DMS 273 (cell line): ENCODE data around the gene MUC5B.
"Not testable (repeated sequence)": the region's sequence is repeated elsewhere in the genome, so short reads cannot be mapped to it uniquely, and the experiment has no call there.

Source experiments
- DNase-seq: peaks from one replicate; lab custom pipeline; 2025; ENCODE audit not compliant: unreplicated experiment; lab: John Stamatoyannopoulos, UW

The MUC5B gene, protein sequence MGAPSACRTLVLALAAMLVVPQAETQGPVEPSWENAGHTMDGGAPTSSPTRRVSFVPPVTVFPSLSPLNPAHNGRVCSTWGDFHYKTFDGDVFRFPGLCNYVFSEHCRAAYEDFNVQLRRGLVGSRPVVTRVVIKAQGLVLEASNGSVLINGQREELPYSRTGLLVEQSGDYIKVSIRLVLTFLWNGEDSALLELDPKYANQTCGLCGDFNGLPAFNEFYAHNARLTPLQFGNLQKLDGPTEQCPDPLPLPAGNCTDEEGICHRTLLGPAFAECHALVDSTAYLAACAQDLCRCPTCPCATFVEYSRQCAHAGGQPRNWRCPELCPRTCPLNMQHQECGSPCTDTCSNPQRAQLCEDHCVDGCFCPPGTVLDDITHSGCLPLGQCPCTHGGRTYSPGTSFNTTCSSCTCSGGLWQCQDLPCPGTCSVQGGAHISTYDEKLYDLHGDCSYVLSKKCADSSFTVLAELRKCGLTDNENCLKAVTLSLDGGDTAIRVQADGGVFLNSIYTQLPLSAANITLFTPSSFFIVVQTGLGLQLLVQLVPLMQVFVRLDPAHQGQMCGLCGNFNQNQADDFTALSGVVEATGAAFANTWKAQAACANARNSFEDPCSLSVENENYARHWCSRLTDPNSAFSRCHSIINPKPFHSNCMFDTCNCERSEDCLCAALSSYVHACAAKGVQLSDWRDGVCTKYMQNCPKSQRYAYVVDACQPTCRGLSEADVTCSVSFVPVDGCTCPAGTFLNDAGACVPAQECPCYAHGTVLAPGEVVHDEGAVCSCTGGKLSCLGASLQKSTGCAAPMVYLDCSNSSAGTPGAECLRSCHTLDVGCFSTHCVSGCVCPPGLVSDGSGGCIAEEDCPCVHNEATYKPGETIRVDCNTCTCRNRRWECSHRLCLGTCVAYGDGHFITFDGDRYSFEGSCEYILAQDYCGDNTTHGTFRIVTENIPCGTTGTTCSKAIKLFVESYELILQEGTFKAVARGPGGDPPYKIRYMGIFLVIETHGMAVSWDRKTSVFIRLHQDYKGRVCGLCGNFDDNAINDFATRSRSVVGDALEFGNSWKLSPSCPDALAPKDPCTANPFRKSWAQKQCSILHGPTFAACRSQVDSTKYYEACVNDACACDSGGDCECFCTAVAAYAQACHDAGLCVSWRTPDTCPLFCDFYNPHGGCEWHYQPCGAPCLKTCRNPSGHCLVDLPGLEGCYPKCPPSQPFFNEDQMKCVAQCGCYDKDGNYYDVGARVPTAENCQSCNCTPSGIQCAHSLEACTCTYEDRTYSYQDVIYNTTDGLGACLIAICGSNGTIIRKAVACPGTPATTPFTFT (N-terminal part only)

DNA sequence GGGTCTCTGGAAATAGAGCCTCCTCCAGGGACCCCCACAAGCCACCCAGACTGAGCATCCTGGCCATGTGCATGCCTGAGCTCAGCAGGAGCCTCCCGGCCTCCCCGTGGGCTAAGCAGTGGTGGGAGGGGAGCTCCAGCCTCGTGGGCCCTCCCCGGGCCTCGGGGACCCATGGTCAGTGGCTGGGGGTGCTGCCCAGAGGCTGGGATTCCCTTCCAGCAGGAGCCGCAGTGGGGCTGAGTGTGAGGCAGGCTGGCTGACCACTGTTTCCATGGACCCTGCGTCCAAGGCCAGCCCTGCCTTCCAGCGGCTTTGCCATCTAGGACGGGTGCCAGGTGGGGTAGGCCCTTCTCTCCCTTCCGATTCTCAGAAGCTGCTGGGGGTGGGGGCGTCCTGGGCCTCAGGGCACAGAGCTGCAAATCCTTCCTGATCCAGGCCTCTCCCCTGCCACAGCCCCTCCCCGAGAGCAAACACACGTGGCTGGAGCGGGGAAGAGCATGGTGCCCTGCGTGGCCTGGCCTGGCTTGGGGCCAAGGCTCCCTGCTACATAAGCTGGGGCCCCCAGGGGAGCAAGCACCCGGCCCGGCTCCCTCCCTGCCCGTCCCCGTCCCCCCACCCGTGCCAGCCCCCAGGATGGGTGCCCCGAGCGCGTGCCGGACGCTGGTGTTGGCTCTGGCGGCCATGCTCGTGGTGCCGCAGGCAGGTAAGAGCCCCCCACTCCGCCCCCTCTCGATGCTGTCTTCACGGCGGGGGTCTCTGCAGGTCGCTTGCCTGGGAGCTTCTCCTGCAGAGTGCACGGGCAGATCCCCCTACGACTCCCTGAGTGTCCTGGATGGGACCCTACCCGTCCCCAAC lies at the start of gene MUC5B:
Gene MUC5B (plus strand): TSS at position 576 of the 855 bp plus-strand sequence. CDS start 58 bp downstream, at position 634.
- no peak for DNase-seq

DNA sequence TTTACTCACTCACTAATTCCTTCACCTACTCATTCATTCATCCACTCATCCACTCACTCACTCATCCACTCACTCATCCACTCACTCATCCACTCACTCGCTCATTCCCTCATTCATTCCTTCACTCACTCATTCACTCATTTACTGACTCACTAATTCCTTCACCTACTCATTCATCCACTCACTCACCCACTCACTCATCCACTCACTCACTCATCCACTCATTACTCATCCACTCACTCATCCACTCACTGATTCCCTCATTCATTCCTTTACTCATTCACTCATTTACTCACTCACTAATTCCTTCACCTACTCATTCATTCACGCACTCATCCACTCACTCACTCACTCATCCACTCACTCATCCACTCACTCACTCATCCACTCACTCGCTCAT lies 49.5 kb upstream of the MUC5B start:
- not testable (repeated sequence) for DNase-seq

DNA sequence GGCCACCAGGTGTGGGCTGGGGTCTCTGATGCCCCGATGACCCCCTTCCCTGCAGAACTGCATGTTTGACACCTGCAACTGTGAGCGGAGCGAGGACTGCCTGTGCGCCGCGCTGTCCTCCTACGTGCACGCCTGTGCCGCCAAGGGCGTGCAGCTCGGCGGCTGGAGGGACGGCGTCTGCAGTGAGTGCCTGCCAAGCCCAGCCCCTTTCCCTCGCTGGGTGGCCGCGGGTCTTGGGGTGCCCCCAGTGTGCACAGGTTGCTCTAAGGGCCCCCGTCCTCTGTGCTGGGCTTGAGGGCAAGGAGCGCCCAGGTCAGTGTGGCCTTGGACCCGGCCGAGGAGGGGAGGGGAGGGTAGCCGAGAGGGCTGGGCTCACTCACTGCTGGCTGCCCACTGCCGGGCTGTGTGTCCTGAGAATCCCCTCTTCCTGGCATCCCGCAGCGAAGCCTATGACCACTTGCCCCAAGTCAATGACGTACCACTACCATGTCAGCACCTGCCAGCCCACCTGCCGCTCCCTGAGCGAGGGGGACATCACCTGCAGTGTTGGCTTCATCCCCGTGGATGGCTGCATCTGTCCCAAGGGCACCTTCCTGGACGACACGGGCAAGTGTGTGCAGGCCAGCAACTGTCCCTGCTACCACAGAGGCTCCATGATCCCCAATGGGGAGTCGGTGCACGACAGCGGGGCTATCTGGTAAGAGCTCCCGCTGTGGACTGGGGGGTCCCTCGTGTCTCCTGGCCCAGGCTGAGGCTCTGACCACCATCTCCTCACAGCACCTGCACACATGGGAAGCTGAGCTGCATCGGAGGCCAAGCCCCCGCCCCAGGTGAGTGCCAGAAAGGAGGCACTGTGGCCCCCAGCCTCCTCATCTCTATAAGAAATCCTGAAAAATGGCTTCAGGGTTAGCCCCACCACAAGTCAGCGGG lies 48.2 kb upstream of the MUC5B start:
- DNase-seq, result no peak

DNA sequence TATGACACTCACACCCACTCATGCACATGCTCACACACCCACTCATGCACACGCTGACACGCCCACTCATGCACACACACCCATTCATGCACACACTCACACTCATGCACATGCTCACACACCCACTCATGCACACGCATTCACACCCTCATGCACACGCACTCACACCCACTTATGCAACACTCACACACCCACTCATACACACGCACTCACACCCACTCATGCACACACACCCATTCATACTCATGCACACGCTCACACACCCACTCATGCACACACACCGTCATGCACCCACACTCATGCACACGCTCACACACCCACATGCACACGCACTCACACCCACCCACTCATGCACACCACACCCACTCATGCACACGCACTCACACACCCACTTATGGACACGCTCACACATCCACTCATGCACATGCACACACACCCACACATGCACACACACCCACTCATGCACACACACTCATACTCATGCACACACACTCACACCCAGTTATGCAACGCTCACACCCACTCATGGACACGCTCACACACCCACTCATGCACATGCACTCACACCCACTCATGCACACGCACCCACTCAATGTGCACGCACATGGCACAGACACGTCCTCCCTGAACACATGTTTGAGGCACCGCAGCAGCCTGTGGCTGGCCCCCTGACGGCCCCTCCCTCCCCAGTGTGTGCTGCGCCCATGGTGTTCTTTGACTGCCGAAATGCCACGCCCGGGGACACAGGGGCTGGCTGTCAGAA lies 47.2 kb upstream of the MUC5B start:
- DNase-seq, result no peak

DNA sequence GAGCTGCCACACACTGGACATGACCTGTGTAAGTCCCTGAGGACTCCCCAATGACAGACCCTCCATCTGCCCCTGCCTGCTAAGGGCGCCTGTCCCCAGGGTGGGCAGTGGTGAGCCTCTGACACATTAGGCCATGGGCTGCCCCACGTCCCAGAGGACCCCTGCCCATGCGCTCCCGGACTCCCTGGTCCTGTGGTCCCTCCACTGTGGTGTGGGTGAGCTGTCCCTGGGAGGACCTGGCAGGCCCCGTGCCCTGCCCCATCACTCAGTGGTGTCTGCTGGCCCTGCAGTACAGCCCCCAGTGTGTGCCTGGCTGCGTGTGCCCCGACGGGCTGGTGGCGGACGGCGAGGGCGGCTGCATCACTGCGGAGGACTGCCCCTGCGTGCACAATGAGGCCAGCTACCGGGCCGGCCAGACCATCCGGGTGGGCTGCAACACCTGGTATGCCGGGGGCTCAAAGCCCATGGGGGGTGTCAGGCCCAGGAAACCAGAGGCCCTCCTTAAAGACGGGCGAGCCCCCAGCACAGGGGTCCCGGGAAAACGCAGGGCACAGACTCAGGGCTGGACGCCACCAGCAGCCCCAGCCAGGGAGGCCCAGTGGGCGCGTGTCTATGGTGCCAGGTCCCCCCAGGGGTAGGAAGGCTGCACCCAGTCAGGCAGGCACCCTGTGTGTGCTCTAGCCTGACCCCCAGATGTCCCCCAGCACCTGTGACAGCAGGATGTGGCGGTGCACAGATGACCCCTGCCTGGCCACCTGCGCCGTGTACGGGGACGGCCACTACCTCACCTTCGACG lies 46.4 kb upstream of the MUC5B start:
- no peak for DNase-seq

DNA sequence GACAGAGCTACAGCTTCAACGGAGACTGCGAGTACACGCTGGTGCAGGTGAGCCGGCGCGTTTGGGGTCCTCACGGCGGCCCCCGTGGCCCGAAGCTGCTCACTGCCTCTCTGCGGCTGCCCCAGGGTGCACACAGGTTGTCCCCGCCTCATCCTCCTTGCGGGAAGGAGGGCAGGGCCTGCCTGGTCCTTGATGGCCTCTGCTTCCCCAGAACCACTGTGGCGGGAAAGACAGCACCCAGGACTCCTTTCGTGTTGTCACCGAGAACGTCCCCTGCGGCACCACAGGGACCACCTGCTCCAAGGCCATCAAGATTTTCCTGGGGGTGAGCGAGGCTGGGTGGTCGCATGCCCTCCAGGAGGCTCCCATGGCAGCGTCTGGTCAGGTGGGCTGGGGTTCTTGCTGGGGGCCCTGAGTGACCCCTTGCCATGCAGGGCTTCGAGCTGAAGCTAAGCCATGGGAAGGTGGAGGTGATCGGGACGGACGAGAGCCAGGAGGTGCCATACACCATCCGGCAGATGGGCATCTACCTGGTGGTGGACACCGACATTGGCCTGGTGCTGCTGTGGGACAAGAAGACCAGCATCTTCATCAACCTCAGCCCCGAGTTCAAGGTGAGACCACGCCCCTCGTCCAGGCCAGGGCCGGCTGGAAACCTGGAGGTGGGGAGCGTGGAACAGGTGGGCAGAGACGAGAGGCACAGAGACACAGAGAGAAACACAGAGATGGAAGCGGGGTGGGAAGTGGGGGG lies 45.7 kb upstream of the MUC5B start:
- DNase-seq, result no peak

DNA sequence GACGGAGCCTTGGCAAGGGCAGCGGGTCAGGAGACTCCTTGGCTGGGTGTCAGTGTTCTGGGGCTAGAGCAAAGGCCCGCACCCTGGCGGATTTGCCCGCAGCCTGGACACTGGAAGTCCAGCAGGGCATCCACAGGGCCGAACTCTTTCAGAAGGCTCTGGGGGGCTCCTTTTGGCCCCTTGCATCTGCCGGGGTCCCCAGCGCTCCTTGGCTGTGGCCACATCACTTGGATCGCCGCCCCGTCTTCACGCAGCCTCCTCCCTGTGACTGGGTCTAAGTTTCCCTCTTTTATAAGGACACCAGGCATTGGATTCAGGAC lies 45.1 kb upstream of the MUC5B start:
- no peak for DNase-seq

DNA sequence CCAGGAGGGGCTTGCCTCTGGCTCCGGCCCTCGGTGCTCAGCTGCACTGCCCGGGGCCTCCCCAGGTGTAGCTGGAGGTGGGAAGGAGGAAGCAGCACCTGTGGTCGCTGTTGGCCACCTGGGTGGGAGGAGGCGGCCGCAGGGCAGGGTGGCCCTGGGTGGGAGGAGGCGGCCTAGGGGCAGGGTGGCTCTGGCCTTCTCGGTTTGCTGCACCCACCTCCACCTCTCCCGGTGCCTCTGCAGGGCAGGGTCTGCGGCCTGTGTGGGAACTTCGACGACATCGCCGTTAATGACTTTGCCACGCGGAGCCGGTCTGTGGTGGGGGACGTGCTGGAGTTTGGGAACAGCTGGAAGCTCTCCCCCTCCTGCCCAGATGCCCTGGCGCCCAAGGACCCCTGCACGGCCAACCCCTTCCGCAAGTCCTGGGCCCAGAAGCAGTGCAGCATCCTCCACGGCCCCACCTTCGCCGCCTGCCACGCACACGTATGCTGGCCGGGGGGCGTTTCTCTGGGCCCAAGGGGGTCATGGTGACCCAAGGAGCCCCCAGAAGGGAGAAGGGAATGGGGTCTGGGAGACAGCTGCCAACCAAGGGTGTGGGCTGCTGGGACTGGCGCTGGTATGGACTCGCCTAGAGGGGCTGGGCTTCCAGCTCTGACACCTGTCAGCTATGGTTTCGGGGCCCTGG lies 44.5 kb upstream of the MUC5B start:
- DNase-seq, result no peak

DNA sequence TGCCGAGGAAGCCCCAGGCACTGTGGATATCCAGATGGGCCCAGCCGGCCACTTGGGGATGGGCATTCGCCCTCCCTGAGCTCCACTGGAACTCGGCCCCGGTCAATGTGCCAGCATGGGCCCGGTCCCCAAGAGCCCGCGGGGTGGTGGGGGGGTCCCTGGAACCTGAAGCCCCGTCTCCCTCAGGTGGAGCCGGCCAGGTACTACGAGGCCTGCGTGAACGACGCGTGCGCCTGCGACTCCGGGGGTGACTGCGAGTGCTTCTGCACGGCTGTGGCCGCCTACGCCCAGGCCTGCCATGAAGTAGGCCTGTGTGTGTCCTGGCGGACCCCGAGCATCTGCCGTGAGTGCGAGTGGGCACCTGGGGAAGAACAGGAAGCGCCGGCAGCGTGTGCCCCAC lies 44.0 kb upstream of the MUC5B start:
- DNase-seq, result no peak

DNA sequence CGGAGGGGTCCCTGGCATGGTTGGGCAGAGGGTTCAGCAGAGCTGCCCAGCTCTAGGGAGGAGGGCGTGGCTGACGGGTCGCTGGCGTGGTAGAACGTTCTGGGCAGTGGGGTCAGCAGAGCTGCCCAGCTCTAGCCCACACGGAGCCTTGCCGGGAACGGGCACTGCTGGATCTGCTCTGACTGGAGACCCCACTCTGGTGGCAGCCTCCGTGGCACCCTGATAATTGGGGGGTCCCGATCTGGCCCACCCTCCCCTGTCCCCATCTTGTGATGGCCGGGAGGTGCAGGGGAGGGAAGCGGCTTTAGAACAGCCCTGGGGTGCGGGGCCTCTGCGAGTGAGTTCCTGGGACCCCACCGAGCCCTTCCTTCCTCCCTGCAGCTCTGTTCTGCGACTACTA lies 43.2 kb upstream of the MUC5B start:
- no peak for DNase-seq

DNA sequence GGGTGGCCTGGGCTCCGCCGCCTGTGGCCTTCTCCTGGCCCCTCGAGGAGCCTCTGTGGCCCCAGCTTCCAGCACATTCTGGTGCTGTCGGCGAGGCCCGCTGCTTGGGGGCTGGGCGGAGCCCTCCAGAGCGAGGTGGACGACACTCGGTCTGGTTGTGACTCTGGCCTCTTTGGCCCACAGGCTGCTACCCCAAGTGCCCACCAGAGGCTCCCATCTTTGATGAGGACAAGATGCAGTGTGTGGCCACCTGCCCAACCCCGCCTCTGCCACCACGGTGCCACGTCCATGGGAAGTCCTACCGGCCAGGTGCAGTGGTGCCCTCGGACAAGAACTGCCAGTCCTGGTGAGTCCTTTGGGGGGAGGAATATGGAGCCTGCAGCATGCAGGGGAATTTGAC lies 42.7 kb upstream of the MUC5B start:
- DNase-seq, result no peak

DNA sequence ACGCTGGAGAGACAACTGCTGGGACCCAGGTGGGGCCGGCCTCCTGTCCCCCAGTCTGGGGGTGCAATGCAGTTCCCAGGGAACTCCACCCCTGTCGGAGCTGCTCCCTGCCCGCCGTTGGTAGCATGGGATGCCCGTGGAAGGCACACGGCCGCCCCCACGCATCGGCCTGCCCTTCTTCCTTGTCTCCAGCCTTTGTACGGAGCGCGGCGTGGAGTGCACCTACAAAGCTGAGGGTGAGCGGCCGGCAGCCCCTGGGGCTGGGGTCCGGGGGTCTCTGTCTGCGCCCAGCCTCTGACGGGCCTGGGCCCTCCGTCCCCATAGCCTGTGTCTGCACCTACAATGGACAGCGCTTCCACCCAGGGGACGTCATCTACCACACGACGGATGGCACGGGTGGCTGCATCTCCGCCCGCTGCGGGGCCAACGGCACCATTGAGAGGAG lies 41.9 kb upstream of the MUC5B start:
- DNase-seq, result no peak

DNA sequence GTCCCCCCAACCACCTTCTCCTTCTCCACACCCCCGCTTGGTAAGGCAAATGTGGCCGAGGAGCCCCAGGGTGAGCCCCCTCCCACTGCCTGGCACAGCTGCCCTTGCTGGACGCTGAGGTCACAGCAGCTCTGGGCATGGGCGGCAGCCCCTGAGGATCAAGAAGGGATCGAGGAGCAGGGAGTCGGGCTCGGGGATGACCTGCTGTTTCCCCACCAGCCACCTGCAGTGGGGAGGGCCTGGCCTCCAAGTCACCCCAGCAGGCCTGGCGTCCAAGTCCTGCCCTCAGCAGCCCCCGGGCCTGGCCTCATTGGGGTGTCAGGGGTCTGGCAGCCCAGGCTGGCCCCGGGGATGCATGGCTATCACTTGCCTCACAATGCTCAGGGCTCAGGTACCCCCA lies 41.4 kb upstream of the MUC5B start:
- no peak for DNase-seq

DNA sequence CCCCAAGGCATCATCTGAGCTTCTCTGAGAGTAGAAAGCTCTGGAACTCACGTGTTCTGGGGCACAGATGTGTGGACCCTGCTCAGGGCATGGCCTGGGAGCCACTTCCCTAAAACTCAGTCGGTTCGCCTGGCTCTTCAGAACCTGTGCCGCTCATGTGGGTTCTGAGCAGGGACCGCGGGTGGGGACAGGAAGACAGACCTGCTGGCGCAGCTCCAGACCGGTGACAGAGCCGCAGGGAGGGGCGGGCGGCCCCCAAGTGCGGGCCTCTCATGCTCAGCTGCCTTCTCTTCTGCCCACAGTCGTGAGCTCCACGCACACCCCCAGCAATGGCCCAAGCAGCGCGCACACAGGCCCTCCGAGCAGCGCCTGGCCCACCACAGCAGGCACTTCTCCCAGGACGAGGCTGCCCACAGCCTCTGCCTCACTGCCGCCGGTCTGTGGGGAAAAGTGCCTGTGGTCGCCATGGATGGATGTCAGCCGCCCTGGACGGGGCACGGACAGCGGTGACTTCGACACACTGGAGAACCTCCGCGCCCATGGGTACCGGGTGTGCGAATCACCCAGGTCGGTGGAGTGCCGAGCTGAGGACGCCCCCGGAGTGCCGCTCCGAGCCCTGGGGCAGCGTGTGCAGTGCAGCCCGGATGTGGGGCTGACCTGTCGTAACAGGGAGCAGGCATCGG lies 40.9 kb upstream of the MUC5B start:
- DNase-seq, result no peak

DNA sequence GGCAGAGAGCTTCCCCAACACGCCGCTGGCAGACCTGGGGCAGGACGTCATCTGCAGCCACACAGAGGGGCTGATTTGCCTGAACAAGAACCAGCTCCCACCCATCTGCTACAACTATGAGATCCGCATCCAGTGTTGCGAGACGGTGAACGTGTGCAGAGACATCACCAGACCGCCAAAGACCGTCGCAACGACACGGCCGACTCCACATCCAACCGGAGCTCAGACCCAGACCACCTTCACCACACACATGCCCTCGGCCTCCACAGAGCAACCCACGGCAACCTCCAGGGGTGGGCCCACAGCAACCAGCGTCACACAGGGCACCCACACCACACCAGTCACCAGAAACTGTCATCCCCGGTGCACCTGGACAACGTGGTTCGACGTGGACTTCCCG lies 38.7 kb upstream of the MUC5B start:
- DNase-seq, result not testable (repeated sequence)
